ENCODE results near the gene TOPORS.
"Not testable (repeated sequence)": the region's sequence is repeated elsewhere in the genome, so short reads cannot be mapped to it uniquely, and the experiment has no call there.

TOPORS gene

GRCh38 chr9:32552172-32552872 lies at the start of gene TOPORS, which contains the start of gene SMIM27:
TOPORS (minus strand) TSS chr9:32552586; CDS start chr9:32552436, 150 bp downstream.
SMIM27 (plus strand) TSS chr9:32552327; CDS start chr9:32552435, 108 bp downstream.
- no peak for DNase-seq (ENCODE audit: low read depth)

- not testable (repeated sequence) for DNase-seq (ENCODE audit: low read depth)
These were observed 46.6 kb upstream of the TOPORS start for GRCh38 chr9:32599021-32599420.

DNA sequence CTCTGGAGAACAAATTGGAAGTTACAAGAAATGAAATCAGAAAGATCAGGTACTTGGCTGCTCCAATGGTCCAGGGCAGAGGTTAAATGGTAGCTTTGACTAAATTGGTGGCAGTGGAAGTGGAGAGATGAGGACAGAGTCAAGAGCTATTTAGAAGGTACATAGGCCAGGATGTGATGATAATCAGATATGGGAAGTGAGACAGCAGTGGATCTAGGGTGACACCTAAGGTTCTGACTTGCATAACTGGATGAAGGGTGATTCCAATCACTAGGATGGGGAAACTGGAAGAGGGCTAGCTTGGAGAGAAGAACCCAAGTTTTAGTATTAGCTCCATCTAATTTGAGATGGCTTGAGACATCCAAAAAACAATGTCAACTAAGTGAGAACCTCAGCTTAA lies 44.5 kb upstream of the TOPORS start:
- no peak for DNase-seq (ENCODE audit: low read depth)

- DNase-seq (ENCODE audit: low read depth): no peak
These were observed 43.9 kb upstream of the TOPORS start for GRCh38 chr9:32596096-32596865.

DNA sequence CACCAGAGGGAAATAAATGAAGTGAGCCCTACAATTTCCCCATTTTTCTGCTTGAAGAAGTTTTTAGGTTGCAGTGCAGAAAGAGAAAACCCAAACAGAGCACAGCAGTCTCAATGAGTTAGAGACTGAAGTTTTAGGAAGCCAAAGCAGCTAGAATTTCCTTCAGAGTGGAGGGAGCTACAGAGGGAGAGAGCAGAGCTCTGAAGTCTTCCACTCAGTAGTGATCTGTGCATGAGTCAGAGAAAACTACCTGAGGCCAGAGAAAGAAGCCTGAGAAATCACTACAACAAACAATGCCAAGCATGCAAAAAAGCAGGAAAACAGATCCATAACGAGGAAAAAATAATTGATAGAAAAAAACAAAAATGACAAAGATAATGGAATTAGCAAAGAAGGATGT lies 38.5 kb upstream of the TOPORS start:
- DNase-seq (ENCODE audit: low read depth): no peak

DNA sequence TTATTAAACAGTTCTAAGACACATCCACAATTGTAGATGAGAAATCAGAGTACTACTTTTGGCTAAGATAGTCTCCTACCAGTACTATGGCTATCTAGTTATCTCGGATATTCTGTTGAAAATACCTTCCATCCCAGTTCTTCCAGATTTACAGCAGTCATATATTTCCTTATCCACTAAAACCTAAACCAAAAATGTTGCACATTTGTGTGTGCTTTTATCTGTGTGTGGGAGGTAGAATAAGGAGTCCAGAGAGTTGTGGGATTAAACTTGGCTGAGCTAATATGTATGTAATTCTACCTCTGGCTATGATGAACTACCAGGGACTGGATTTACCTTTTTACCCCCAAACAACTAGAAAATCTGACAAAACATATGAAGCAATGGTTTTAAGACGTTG lies 38.1 kb upstream of the TOPORS start:
- no peak for DNase-seq (ENCODE audit: low read depth)

GRCh38 chr9:32589083-32589723 lies 36.8 kb upstream of the TOPORS start:
- no peak for DNase-seq (ENCODE audit: low read depth)

- no peak for DNase-seq (ENCODE audit: low read depth)
These were observed 35.5 kb upstream of the TOPORS start for GRCh38 chr9:32587901-32588300.

- DNase-seq (ENCODE audit: low read depth): no peak
These were observed 32.4 kb upstream of the TOPORS start for GRCh38 chr9:32584784-32585183.

DNA sequence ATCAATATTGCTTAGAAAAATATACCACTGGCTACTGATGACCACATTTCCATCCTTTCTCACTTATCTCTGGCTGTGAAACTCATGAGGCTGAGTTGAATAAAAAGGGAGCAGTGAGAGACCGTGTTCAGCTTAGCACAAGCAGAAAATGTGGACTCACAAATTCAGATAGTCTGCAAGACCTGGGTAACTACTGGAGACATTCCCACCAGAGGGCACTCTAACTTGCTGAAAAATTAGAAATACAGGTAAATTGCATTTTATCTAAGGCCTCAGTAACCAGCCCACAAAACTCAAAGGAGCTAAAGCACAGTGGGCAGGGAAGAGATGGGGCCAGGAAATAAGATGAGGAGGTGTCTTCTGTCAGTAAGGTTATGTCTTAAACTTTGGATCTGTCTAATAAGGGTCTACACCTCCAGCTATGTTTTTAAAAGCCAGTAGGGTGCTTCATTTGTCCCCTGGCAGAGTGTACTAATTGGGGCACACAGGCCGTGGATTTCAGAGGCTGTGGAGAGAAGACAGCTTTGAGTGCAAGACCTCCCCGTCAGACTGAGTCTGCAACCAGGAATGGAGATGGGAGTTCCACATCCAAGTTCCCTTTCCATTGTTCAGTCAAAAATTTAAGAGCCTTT lies 29.2 kb upstream of the TOPORS start:
- DNase-seq (ENCODE audit: low read depth): no peak

DNA sequence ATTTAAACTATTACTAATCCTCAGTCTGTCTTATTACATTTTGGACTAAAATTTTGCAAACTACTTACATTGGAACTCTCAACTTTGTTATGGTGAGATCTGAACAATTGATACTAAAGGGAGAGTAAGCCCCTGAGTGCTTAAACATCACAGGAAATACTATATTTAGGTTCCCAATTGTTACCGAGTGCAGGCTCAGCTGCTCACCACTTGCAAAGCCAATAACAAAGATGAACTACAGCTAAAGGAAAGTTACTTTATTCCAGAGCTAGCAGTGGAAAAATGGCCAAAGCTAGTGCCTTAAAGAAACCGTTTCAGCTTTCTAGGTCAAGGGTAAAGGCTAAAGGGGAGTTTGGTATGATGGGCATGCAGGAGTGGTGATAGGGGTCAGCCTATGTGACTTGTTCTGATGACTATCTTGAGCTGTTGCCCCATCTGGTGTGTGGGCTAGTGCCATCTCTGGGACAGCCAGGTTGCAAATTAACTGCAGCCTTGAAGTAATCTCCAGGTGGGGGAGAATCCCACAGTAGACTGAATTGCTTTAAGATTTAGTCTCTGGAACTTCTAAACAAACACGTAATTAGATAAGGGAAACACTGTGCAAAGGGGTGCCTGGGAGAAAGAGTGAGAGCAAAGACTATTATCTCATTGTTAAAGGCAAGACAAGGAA lies 28.4 kb upstream of the TOPORS start:
- DNase-seq (ENCODE audit: low read depth): no peak

DNA sequence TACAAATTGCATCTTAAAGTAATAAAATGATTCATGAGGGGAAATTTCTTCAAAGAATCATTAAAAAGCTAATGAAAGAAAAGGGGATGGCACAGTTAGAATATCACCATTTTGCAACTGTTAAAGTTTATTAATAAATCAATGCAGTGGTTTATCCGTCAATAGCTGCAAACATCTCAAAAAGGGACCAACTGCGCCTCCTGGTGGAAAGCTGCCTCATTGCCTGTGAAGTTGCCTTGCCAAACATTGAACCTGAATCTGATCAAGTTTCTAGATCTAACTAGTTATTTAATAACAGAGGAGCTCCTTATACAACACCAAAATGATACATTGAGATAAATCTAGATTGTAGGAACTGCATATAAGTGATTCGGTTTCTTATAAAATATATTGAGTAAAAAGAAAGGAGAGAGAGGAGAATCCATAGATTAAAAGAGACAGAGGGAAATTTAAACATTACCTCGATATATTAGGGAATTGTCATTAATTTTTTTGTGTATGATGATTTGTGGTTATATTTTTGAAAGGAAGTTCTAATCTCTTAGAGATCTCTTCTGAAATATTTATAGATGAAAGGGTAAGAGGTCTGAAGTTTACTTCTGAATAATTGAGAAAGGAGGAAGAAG lies 27.4 kb upstream of the TOPORS start:
- DNase-seq (ENCODE audit: low read depth): no peak

- DNase-seq (ENCODE audit: low read depth): no peak
These were observed 26.6 kb upstream of the TOPORS start for GRCh38 chr9:32578976-32579375.

DNA sequence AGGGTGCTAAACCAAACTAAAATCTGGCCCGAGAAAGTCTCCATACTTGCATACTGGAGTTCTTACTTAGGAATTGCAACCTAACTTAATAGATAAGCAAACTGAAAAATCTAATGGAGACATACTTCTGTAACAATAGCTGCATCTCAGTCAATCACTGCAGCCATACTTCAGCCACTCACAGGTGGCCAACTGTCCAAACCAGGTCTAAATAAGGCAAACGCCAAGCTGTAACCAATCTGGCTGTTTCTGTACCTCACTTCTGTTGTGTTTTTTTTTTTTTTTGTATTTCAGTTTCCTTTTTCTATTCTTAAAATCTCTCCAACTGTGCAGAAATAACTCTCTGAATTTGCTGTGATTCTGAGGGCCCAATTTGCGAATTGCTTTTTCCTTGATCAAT lies 24.9 kb upstream of the TOPORS start:
- no peak for DNase-seq (ENCODE audit: low read depth)

- no peak for DNase-seq (ENCODE audit: low read depth)
These were observed 22.5 kb upstream of the TOPORS start for GRCh38 chr9:32574858-32575257.

DNA sequence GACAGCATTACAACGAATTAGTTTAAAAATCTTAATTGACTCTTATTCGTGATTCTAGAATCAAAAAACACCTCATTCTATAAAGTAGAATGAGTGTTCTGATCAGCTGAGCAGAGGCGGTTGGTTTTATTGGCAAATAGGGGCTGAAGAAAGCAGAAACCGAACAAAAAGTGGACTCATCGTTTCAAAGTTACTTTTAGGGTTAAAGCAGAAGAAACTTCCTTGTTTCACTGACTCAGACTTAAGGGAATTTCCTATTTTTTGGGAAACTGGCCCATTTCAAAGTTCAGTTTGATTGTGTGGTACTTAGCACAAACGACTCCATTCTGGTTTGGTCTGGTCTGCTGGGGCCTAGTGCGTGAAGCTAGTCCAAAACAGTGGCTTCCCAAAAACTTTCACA lies 21.4 kb upstream of the TOPORS start:
- no peak for DNase-seq (ENCODE audit: low read depth)

GRCh38 chr9:32572900-32573523 lies 20.6 kb upstream of the TOPORS start, which contains the start of gene NDUFB6:
NDUFB6 (minus strand) TSS chr9:32573159; CDS start chr9:32573060, 99 bp downstream.
- DNase-seq (ENCODE audit: low read depth): peak; percentile 73

GRCh38 chr9:32571969-32572899 lies 19.8 kb upstream of the TOPORS start:
- no peak for DNase-seq (ENCODE audit: low read depth)

DNA sequence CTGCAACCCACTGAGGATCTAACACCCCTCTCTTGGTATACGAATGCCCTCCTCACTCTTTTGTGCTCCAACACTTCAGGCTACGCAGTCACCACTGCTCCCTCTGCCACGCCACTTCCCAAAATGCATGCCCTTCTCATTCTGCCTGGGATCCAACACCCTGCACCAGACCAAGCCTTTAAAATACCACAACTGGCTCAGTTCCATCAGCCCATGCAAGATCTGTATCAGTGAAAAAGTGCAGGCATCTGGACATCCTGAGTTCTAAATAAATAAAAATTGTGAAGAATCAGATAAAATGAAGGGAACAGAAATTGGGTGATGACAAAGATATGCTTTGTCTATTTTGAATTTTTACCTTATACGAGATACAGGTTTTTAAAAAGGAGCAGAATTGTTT lies 17.9 kb upstream of the TOPORS start:
- no peak for DNase-seq (ENCODE audit: low read depth)

DNA sequence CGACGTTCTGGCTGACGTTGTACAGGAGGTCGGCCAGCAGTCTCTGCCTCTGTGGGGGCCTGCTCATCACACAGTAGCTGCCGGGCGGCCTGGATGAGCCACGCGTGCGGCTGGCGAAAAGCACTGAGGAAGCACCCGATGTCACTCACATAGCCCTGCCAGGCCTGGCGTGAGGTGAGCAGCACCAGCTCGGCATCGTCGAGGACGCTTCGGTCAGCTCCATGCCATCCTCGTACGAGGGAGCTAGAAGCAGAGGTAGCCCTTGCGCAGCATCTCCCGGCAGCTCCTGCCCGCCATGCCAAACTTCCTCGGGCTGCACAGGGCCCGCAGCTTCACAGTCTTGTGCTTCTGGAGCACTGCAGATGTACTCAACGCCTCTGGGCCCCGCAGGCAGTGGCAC lies 14.4 kb upstream of the TOPORS start:
- DNase-seq (ENCODE audit: low read depth): no peak
